ENCODE data around the gene SIAH1. TPM values are rescaled to one million over a fixed set of nuclear protein-coding genes. Genes with fewer than 3 reads are reported as not detected.
"Not testable (repeated sequence)": the region's sequence is repeated elsewhere in the genome, so short reads cannot be mapped to it uniquely, and the experiment has no call there.

SIAH1 gene
- total RNA-seq, 1 experiment from 2014 or later, result 33.2 TPM

GRCh38 chr16:48371393-48371780, 13.8 kb downstream of the SIAH1 start:
- H3K4me1 ChIP-seq (ENCODE audit: insufficient read depth, low read length), result peaks cover 6% of the 10 kb centered on the region; the same call in 1 of the 2 replicates
- H3K23me2 ChIP-seq (ENCODE audit: insufficient read length, low read depth, low read length, poor library complexity, severe bottlenecking), result no peaks in the 10 kb centered on the region
- H2BK120ac ChIP-seq (ENCODE audit: low read depth, low read length, poor library complexity, severe bottlenecking), result no peak overlapping the region
- Mint-ChIP-seq H3K27ac (no peak overlapping the region), H3K9me3 (no peaks in the 10 kb centered on the region), H3K36me3 (ENCODE audit: insufficient read depth in 1 of 3, low read depth in 3 of 3) (no peaks in the 10 kb centered on the region), H3K27me3 (ENCODE audit: low read depth) (no peaks in the 10 kb centered on the region), H3K4me3 (no peak overlapping the region), H3K4me1 (peaks cover 22 to 25% of the 10 kb centered on the region in 2 experiments)
- H3K4ac ChIP-seq (ENCODE audit: low read depth, low read length), result no peak overlapping the region
- H3K14ac ChIP-seq (ENCODE audit: insufficient read depth, low read length), result no peak overlapping the region
- no peak overlapping the region for H3T11ph ChIP-seq (ENCODE audit: low read length)
- no peak overlapping the region for H4K8ac ChIP-seq (replicated peaks; ENCODE audit: insufficient read length, low read depth, low read length)
- no peak overlapping the region for H2BK15ac ChIP-seq (ENCODE audit: low read depth, low read length)
- no peak overlapping the region for H2AFZ ChIP-seq (ENCODE audit: low read length)
- no peaks in the 10 kb centered on the region for H4K20me1 ChIP-seq (ENCODE audit: control insufficient read depth, insufficient read depth, insufficient read length)
- H2BK5ac ChIP-seq (ENCODE audit: insufficient read length, low read length), result no peak overlapping the region
- no peaks in the 10 kb centered on the region for H3K27me3 ChIP-seq (ENCODE audit: insufficient read depth, low read length)
- peaks cover 43% of the 10 kb centered on the region for H3K79me2 ChIP-seq (ENCODE audit: insufficient read depth, low read length)
- no peak for DNase-seq
- H3K9ac ChIP-seq (ENCODE audit: extremely low read depth, insufficient read length, low read length), result no peak overlapping the region
- no peaks in the 10 kb centered on the region for H3K9me3 ChIP-seq (ENCODE audit: control insufficient read depth, low read depth, low read length)
- H3K23ac ChIP-seq (ENCODE audit: insufficient read length, low read depth, low read length), result no peak overlapping the region
- no peak overlapping the region for H3K27ac ChIP-seq (ENCODE audit: insufficient read length, low read depth, low read length)
- H4K5ac ChIP-seq (ENCODE audit: insufficient read length, low read depth, low read length), result no peak overlapping the region
- H3K79me1 ChIP-seq (ENCODE audit: insufficient read depth, low read depth, low read length, poor library complexity, severe bottlenecking), result no peaks in the 10 kb centered on the region
- H2AK5ac ChIP-seq (ENCODE audit: insufficient read length, low read length), result no peak overlapping the region
- H3K18ac ChIP-seq (ENCODE audit: insufficient read length, low read depth, low read length), result no peak overlapping the region
- H4K91ac ChIP-seq (ENCODE audit: insufficient read length, low read depth, low read length), result no peak overlapping the region
- H2BK20ac ChIP-seq (ENCODE audit: low read depth, low read length, poor library complexity, severe bottlenecking), result no peak overlapping the region
- H3K56ac ChIP-seq (ENCODE audit: insufficient read length, low read depth, low read length), result no peak overlapping the region
- no peak overlapping the region for H3K4me2 ChIP-seq (ENCODE audit: insufficient read depth, insufficient read length, low read length)
- TF ChIP-seq CTCF (conservative IDR thresholded peaks at IDR 0.05), result no peak
- no peak overlapping the region for H2BK12ac ChIP-seq (ENCODE audit: insufficient read length, low read depth, low read length)

DNA sequence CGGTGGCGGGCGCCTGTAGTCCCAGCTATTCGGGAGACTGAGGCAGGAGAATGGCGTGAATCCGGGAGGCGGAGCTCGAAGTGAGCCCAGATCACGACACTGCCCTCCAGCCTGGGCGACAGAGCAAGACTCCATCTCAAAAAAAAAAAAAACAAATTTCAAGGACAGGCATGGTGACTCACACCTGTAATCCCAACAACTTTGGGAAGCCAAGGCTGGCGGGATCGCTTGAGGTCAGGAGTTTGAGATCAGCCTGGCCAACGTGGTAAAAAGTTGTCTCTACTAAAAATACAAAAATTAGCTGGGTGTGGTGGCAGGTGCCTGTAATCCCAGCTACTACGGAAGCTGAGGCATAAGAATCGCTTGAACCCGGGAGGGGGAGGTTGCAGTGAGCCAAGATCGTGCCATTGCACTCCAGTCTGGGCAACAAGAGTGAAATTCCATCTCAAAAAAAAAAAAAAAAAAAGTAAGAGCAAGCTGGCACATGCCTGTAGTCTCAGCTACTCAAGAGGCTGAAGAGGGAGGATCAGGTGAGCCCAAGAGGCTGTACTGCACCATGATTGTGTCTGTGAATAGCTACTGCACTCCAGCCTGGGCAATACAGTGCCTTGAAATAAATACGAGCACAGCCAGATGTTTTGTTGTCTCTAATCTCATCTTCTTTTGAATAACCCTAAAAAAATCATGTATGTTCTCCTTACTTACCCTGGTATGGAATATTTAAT, 14.4 kb downstream of the SIAH1 start:
- H4K5ac ChIP-seq (ENCODE audit: insufficient read length, low read depth, low read length); H2BK15ac ChIP-seq (ENCODE audit: low read depth, low read length); H2AK5ac ChIP-seq (ENCODE audit: insufficient read length, low read length); H3K56ac ChIP-seq (ENCODE audit: insufficient read length, low read depth, low read length); H3K4me2 ChIP-seq (ENCODE audit: insufficient read depth, insufficient read length, low read length); H3K4me3 Mint-ChIP-seq; H3K14ac ChIP-seq (ENCODE audit: insufficient read depth, low read length); H3K23ac ChIP-seq (ENCODE audit: insufficient read length, low read depth, low read length); H2BK120ac ChIP-seq (ENCODE audit: low read depth, low read length, poor library complexity, severe bottlenecking); H4K20me1 ChIP-seq (ENCODE audit: control insufficient read depth, insufficient read depth, insufficient read length); H3K9me3 Mint-ChIP-seq; H3K23me2 ChIP-seq (ENCODE audit: insufficient read length, low read depth, low read length, poor library complexity, severe bottlenecking); DNase-seq; H3K9me3 ChIP-seq (ENCODE audit: control insufficient read depth, low read depth, low read length); H2BK12ac ChIP-seq (ENCODE audit: insufficient read length, low read depth, low read length); H2BK5ac ChIP-seq (ENCODE audit: insufficient read length, low read length); H3K36me3 Mint-ChIP-seq (ENCODE audit: insufficient read depth in 1 of 3, low read depth in 3 of 3); H3K18ac ChIP-seq (ENCODE audit: insufficient read length, low read depth, low read length); H2BK20ac ChIP-seq (ENCODE audit: low read depth, low read length, poor library complexity, severe bottlenecking); H4K91ac ChIP-seq (ENCODE audit: insufficient read length, low read depth, low read length); H3K27ac ChIP-seq (ENCODE audit: insufficient read length, low read depth, low read length); H3K4ac ChIP-seq (ENCODE audit: low read depth, low read length); H3K9ac ChIP-seq (ENCODE audit: extremely low read depth, insufficient read length, low read length); H3K27ac Mint-ChIP-seq; H4K8ac ChIP-seq (replicated peaks; ENCODE audit: insufficient read length, low read depth, low read length); H3K27me3 Mint-ChIP-seq (ENCODE audit: low read depth); H3K4me1 ChIP-seq (ENCODE audit: insufficient read depth, low read length); H3K79me1 ChIP-seq (ENCODE audit: insufficient read depth, low read depth, low read length, poor library complexity, severe bottlenecking); H3K27me3 ChIP-seq (ENCODE audit: insufficient read depth, low read length); H3T11ph ChIP-seq (ENCODE audit: low read length); H2AFZ ChIP-seq (ENCODE audit: low read length): not testable (repeated sequence)
- H3K79me2 ChIP-seq (ENCODE audit: insufficient read depth, low read length), result peaks cover 41% of the 10 kb centered on the region
- WGBS (ENCODE audit: extremely low coverage, insufficient read length, low lambda C conversion rate), result no CpG with 5 or more reads among the region's 18 CpGs
- H3K4me1 Mint-ChIP-seq, result peaks cover 25 to 26% of the 10 kb centered on the region in 2 experiments
